Measurements from ENCODE around the gene MAGEB3. TPM values are rescaled to one million over a fixed set of nuclear protein-coding genes. Genes with fewer than 3 reads are reported as not detected.

Gene MAGEB3
- total and polyA plus RNA-seq, 8 donors: not detected

- Histone ChIP-seq H3K27ac (no peak overlapping the region), H3K9me3 (no peaks in the 10 kb centered on the region), H3K27me3 (no peaks in the 10 kb centered on the region), H3K36me3 (no peaks in the 10 kb centered on the region), H3K4me3 (no peak overlapping the region), H3K4me1 (no peaks in the 10 kb centered on the region)
- 61 to 64% methylated on average over 4 of the region's 4 CpGs for WGBS, 2 donors
- ATAC-seq (no peak), FAIRE-seq (no peak), DNase-seq (no peak)
- TF ChIP-seq CTCF (IDR thresholded peaks at IDR 0.05): no peak
- intact Hi-C loops (cut with DNase I): no loop called here
Observed at GRCh38 chrX:30248854-30249253, 18.4 kb downstream of the MAGEB3 start.

GRCh38 chrX:30253257-30253656 is 22.8 kb downstream of the MAGEB3 start:
- Histone ChIP-seq H3K27me3 (no peaks in the 10 kb centered on the region), H3K4me3 (no peak overlapping the region), H3K27ac (no peak overlapping the region), H3K9me3 (no peaks in the 10 kb centered on the region), H3K36me3 (no peaks in the 10 kb centered on the region), H3K4me1 (no peaks in the 10 kb centered on the region)
- intact Hi-C loops (cut with DNase I): no loop called here
- no peak for TF ChIP-seq CTCF (IDR thresholded peaks at IDR 0.05)
- FAIRE-seq: no peak
- ATAC-seq: no peak
- 81% methylated on average over 1 of the region's 1 CpG for WGBS, 2 donors
- DNase-seq: no peak

DNA sequence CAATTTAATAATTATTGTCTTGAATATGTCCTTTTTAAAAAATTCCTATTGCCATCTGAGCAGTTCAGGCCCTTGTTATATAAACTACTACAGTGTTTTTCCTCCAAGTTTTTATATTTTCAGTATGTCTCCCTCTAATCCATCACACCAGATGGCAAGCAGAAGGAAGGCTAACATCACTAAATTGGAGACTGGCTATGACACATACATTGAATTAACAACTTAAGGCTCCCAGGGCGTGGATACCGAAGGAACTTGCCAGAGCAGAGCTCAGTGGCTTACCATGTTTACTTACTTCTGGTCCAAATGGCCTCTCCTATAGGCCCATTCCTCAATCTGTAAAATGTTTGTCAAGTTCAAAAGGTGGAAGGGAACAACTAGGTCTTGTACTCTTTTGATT is 29.5 kb downstream of the MAGEB3 start:
- no peak overlapping the region for H3K27ac ChIP-seq
- FAIRE-seq: no peak
- H3K4me3 ChIP-seq: no peak overlapping the region
- TF ChIP-seq CTCF (IDR thresholded peaks at IDR 0.05): no peak
- H3K4me1 ChIP-seq: no peaks in the 10 kb centered on the region
- 59 to 72% methylated on average over 2 of the region's 2 CpGs for WGBS, 2 donors
- peaks cover 0 to 16% (median 3%) of the 10 kb centered on the region in 4 donors for H3K27me3 ChIP-seq
- H3K36me3 ChIP-seq: no peaks in the 10 kb centered on the region
- H3K9me3 ChIP-seq: no peaks in the 10 kb centered on the region
- intact Hi-C loops (cut with DNase I): no loop called here
- no peak for DNase-seq
- no peak for ATAC-seq

DNA sequence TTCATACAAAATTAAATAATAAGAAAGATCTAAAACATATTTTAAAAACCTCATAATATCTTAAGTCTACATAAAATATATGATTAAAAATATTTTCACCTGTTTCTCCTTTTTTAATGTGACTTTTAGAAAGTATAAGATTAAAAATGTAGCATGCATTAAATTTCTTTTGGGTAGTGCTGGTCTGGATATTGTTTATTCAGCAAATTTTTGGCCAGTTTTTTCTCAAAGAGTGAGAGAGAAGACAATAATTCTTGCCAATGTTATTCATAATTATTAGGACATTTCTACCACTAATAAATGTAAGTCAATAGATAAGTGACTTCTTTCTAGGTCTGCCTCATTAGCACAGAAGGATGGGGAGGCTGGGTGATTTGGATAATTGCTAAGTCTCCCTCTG is 30.6 kb downstream of the MAGEB3 start:
- DNase-seq (no peak), FAIRE-seq (peak; percentile 94), ATAC-seq (no peak)
- peaks cover 0 to 16% (median 3%) of the 10 kb centered on the region in 4 donors for H3K27me3 ChIP-seq
- no peak overlapping the region for H3K4me3 ChIP-seq
- no peaks in the 10 kb centered on the region for H3K9me3 ChIP-seq
- TF ChIP-seq CTCF (IDR thresholded peaks at IDR 0.05): no peak
- H3K36me3 ChIP-seq: no peaks in the 10 kb centered on the region
- H3K4me1 ChIP-seq: no peaks in the 10 kb centered on the region
- no peak overlapping the region for H3K27ac ChIP-seq
- intact Hi-C loops (cut with DNase I): no loop called here

GRCh38 chrX:30262763-30263162 is 32.3 kb downstream of the MAGEB3 start:
- Histone ChIP-seq H3K4me1 (no peaks in the 10 kb centered on the region), H3K27ac (no peak overlapping the region), H3K9me3 (no peaks in the 10 kb centered on the region), H3K4me3 (no peak overlapping the region), H3K36me3 (no peaks in the 10 kb centered on the region), H3K27me3 (peaks cover 0 to 23% (median 3%) of the 10 kb centered on the region in 4 donors)
- WGBS, 2 donors: 44 to 48% methylated on average over 1 of the region's 1 CpG
- ATAC-seq (no peak), FAIRE-seq (no peak), DNase-seq (no peak)
- no peak for TF ChIP-seq CTCF (IDR thresholded peaks at IDR 0.05)
- intact Hi-C loops (cut with DNase I): no loop called here
